Measurements from ENCODE around the gene ADCY10.
"Not testable (repeated sequence)": the region's sequence is repeated elsewhere in the genome, so short reads cannot be mapped to it uniquely, and the experiment has no call there.

Gene ADCY10

DNA sequence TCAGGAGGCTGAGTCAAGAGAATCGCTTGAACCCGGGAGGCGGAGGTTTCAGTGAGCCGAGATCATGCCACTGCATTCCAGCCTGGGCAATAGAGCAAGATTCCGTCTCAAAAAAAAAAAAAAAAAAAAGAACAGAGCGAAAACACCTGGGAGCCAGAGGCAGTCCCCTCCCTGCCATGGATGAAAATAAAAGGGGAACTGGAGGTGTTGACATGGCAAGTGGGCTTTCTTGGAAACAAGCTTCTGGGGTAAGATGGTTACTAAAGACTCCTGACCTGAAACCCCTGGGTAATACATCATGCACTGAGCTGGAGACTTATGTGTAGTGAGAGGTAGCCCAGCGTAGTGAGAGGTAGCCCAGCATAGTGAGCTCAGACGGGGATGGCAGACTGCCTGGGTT is 31.6 kb downstream of the ADCY10 start:
- no peak for DNase-seq

DNA sequence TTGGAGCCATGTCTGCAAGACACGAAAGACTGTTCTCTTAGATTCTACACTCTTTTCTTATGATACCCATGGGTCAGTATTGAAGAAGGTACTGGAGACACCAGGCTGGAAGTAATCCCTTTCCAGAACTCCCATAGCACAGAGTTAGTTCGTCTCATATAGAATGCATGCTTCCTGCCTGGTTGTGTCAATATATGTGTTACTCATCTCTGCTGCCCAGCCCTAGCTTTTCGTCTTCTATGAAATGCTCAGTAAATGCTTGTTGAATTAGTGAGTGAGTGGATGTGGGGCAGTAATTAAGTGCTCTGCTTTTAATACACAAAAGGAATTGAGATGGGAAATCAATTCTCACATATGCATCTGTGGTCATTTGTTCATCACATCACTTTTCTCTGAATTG is 32.1 kb downstream of the ADCY10 start:
- no peak for DNase-seq

DNA sequence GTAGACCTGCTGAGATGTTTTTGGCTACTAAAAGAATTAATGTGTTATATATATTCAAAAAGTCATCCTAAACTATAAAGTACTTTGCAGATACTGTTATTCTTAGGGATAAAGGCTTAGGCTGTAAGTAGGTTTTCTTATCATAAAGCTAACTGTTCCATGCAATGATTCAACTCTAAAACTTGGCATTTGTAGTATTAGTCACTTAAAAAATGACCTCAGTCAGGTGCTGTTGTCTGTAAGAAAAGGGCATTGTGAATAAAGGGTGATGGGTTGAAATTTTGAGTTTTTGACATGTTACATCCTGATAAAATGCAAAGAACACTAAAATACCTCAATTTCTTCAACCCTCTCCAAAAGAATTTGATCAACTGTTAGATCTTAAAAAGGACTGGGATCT is 32.9 kb downstream of the ADCY10 start:
- DNase-seq: no peak

DNA sequence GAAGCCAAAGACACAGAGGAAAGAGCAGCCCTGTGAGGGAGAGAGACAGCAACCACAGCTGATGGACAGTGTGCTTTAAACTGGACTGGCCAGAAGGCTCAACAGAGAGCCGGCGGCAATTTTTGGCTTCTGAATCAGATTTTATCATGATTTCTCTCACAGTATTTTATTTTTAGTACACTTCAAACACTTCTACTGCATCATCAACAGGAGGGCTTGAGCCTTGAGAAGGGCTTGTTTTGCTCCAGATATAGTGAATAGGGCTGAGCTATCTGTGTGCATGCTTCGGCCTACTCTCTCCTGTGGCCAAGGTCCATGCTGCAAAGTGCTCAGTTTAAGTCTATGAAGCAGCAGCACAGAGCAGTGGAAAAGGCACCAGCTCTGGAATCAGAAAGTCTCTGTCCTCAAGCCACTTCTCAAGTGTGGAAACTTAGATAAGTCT is 33.3 kb downstream of the ADCY10 start:
- no peak for DNase-seq

DNA sequence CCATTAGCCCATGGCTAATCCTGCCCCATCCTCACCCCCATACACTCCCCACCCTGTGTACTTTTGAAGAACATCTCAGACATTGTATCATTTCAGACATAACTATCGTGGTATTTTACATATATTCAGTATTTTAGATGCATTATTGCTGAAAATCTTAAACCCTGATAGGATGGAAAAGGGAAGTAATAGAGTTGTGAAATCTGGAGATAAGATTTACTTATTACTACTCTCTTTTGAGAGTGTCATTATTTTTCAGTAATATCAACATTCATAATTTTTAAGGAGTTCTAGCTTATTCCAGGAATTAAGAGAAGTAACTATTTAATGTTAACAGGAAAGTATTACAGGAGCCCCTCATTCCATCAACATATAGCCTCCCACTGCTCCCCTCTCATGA is 34.4 kb downstream of the ADCY10 start:
- DNase-seq: no peak

DNA sequence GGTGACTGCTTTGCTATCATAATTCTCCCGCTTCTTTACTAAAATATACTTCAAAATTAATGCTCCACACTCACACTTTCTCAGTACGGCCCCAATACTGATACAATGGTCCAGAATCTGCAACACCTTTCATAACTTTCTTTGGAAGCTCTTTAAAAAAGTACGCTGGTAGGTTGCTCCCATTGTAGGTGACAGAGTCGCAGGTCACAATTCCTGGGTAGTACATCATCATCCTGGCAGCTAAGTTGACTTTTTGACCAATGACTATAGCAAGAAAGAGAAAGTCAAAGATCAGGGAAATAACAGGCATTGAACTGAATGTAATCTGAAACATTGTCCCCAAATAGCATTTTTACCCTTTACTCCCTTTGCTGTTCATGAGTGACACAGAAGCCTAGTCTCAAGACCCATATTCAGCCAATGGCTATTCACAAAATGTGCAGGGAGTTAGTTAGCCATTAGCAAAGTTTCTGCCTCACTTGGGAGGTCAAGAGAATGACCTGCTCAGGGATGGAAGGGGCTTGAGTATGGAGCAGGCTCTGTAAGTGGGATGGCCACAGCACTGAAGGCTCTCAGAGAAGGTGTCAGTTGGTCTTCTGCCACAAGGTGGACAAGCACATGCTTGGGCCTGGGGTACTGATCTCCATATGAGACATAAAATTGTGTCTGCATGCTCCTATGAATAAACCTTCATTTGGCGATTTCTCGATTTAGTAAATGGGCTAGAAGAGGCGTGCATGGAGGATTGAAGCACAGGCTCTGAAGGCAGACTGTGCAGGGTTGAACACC is 35.4 kb downstream of the ADCY10 start:
- no peak for DNase-seq

DNA sequence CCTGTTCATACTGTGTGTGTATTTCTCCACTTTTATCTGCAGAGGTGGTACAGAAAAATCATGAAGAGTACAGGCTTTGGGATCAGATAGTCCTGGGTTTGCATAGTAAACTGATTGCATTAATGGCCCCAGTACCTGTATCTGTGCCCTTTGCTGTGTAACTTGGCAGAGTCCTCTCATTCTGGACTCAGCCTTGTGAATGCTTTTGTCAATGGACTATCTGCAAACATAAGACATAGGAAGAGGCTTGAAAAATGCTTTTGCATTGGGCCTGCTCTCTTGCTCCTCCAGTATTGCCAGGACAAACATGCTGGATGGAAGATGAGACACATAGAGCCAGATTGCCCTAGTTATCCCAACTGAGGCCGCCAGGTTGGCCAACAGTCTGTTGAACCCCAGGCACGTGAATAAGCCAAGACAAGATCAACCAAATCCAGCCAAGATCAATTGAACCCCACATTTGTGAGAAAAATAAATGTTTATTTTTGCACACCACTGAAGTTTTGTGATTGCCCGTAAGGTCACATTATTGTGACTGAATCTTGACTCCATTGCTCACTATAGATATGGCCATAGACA is 37.2 kb downstream of the ADCY10 start:
- DNase-seq: no peak

DNA sequence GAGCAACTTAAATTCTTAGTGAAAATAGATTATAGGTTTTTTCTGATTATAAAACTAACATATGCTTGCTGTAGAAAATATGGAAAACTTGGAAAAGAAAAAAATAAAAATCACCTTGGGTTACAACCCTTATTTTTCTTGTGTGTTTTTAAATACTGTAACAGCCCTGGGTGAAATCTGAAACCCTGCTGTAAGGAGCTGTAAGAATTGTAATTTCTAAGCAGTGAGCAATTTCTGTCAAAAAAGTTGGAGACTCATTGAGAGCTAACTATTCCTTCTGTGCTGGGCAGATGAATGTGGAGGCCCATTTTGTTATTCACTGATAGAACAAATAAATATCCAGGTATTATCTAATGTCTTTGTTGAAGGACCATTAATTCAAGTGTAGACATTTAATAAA is 42.6 kb downstream of the ADCY10 start:
- no peak for DNase-seq

DNA sequence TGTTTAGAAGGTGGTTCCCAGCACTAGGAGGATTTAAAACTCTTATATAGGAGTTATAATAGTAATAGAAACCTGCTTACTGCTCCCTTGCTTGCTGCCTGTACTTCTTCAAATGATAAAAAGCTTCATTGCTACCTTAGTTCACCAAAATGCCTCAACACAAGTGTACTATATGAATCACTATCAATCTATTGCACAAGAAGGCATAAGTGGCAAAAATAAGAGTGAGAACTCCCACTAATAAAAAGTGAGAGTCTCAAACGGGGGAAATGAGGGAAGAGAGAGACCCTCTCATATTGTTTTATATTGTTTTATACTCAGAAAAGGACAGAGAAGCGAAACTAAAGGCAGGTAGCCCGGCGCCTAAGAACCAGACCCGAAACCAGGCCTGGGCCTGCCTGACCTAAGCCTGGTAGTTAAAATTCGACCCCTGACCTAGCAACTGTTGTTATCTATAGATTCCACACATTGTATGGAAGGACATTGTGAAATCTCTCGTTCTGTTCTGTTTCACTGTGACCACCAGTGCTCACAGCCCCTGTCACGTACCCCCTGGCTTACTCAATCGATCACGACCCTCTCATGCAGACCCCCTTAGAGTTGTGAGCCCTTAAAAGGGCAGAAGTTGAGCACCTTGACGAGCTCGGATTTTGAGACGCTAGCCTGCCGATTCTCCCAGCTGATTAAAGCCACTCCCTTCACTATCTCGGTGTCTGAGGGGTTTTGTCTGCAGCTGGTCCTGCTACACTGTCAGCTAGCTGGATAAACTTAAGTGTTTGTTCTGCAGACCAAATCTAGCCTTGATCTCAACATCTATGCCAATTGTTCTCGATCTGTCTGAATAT is 44.6 kb downstream of the ADCY10 start:
- DNase-seq: not testable (repeated sequence)

DNA sequence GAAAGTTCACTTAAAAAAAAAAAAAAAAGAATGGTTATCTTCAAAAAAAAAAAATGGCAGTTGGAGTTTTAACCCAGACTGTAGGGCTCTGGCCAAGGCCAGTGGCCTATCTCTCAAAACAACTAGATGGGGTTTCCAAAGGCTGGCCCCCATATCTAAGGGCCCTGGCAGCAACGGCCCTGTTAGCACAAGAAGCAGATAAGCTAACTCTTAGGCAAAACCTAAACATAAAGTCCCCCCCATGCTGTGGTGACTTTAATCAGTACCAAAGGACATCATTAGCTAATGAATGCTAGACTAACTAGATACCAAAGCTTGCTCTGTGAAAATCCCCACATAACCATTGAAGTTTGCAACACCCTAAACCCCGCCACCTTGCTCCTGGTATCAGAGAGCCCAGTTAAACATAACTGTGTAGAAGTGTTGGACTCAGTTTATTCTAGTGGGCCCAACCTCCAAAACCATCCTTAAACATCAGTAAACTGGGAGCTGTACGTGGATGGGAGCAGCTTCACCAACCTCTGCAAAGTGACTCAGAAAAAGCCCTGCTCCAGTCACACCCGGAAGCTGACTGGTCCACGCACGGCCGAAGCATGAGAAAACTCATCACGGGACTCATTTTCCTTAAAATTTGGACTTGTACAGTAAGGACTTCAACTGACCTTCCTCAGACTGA is 47.1 kb downstream of the ADCY10 start:
- DNase-seq: not testable (repeated sequence)

DNA sequence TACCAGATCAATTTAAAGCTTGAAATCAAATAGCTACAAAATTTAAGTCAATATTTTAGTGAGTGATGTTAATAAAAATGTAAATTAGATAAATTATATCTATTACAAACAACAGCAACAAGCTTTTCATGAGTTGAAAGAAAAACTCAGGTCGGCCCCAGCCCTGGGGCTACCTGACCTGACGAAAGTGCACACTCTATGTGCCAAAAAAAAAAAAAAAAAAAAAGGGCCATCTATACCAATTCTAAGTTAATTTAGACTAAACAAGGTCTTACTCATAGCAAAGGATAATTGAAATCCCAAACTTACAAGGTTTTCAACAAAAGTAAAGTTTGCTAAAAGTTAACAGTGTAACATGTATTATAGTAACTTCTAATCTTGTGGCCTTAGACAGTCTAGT is 47.6 kb downstream of the ADCY10 start:
- not testable (repeated sequence) for DNase-seq

DNA sequence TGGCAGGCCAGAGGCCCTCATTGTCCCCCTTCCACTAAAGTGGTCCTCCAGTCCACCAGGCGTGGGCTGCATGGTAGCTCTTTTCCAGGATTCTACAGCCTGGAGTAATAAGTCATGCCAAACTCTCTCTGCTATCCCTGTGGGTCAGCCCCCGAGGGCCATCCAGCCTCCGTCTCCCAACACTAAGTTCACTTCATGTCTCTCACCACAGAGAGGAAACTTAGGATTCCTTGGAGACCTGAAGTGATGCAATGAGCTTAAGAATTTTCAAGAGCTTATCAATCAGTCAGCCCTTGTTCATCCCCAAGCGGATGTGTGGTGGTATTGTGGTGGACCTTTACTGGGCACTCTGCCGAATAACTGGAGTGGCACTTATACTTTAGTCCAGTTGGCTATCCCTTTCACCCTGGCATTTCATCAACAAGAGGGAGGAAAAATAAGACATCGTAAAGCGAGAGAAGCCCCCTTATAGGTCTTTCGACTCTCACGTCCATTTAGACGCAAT is 48.1 kb downstream of the ADCY10 start:
- DNase-seq: not testable (repeated sequence)

DNA sequence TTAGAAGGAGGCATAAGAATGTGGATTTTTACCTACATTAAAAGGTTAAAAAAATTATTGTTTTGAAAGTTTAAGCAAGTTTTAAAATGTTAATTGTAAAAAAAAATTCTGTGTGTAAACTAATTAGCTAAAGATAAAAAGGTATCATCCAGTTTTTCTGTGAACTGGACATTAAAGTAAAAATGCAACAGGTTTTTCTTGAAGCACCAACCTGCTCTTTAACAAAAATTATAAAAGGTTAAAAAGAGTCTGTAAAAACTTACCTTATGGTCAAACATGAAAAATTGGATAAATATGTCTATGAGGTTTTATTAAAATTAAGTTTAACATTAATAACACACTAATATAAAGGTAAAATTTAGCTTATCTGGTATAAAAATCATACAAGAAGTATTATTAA is 48.7 kb downstream of the ADCY10 start:
- DNase-seq: not testable (repeated sequence)

DNA sequence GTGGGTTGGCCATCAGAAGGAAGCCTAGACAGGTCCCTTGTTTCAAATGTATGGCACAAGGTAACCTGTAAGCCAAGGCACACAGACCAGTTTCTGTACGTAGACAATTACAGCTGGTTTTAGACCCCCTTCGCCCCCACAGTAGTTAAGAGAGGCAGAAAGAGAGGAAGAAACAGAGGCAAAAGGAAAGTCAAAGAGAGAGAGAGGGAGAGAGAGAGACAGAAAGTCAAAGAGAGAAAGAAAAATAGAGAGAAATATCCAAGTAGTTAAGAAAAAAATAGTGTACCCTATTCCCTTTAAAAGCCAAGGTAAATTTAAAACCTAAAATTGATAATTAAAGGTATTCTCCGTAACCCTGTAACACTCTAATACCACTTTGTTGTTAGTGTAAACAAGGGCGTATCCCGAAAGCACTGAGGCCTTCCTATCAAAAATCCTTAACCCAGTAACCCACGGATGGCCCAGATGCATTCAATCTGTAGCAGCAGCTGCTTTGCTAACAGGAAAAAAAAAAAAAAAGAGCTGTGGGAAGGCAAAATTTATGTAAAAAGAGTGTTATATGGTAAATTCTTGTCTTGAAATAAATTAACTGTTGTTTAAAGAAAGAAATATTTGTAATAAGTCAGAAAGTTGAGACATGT is 49.4 kb downstream of the ADCY10 start:
- no peak for DNase-seq

DNA sequence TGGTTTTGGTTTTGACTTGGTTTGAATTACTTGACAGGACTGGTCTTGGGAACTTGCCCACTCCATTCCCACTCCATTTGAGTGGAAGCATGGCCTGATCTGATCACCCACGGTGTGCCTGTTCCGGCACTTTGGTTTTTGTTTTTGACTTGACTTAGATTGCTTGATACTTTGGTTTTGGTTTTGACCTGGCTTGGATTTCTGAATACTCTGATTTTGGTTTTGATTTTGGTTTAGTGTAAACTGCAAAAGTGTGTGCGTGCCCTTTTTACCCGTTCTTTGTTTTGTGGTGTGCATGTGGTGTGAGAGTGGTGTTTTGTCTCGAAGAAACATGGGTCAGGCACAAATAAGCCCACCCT is 50.0 kb downstream of the ADCY10 start:
- no peak for DNase-seq

DNA sequence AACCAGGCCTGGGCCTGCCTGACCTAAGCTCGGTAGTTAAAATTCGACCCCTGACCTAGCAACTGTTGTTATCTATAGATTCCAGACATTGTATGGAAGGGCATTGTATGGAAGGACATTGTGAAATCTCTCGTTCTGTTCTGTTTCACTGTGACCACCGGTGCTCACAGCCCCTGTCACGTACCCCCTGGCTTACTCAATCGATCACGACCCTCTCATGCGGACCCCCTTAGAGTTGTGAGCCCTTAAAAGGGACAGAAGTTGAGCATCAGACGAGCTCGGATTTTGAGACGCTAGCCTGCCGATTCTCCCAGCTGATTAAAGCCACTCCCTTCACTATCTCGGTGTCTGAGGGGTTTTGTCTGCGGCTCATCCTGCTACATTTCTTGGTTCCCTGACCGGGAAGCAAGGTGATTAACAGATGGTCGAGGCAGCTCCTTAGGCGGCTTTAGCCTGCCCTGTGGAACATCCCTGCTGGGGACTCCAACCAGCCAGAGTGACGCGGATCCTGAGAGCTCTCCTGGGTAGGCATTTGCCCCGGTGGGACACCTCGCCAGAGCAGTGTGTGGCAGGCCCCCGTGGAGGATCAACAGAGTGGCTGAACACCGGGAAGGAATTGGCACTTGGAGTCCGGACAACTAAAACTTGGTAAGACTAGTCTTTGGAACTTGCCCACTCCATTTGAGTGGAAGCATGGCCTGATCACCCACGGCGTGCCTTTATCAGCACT is 50.6 kb downstream of the ADCY10 start:
- not testable (repeated sequence) for DNase-seq

DNA sequence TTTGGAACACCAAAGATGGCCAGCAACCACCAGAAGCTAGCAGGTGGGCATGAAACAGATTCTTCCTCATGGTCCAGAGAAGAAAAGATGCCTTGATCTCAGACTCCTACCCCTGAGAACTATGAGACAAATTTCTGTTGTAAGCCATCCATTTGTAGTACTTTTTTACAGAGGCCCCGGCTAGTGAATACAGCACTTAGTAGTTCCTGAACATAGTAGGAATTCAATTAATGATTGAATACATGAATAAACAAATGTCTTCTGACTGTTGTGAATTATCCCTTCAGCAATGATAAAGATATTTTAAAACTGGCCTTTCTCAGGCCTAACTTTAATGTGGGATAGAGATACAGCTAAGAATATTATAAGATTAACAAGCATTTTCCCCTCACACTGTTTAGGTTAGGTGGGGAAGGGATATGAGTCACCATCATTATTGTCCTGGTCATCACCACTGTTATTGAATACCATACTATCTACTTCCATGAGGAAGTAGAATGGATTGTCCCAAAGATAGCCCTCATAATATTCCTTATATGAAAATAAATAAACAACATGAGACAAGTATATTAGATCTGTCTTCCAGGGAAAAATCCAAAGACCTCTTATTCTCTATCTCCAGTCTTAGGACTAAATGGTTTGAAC is 51.4 kb downstream of the ADCY10 start:
- DNase-seq: no peak

DNA sequence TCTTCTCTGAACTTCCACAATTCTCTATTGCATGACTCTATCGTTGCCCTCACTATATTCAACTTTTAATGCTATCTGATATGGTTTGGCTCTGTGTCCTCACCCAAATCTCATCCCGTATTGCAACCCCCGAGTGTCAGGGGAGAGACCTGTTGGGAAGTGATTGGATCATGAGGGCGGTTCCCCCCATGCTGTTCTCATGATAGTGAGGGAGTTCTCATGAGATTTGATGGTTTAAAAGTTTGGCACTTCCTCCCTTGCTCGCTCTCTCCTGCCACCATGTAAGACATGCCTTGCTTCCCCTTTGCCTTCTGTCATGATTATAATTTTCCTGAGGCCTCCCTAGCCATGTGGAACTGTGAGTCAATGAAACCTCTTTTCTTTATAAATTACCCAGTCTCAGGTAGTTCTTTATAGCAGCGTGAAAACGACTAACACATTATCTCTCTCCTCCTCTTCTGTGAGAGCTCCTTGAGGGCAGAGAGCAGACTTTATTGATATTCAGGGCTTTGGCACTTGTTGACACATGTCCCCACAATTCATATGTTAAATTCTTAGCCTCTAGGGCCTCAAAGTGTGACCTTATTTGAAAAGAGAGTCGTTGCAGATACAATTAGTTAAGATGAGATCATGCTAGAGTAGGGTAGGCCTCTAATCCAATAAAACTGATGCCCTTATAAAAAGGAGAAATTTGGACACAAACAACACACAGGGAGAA is 52.1 kb downstream of the ADCY10 start:
- DNase-seq: no peak

DNA sequence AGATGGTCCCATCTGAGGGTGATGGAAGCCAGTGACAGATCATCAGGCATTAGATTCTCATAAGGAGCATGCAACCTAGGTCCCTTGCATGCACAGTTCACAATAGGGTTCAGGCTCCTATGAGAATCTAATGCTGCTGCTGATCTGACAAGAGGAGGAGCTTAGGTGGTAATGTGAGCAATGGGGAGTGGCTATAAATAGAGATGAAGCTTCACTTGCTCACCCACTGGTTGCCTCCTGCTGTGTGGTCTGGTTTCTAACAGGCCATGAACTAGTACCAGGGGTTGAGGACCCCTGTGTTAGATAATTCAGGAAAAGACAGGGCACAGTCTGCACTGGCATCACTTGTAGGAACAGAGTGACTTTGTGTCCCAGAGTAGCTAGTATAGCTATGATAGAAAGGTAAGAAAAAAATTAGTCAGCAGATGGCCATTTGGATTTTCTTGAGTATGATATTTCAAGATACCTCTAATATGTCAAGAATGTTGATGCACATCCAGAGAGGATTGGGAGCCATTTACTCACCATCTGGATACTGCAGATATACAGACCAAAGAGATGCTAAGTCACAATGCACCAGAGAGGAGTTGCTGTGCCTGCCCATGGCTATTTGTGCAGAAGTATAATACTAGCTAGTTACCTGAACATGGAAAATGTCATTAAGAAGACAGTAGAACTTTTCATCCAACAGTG is 53.6 kb downstream of the ADCY10 start:
- DNase-seq: no peak

Data from GF-D8 (cell line).